Measurements from ENCODE around the gene ASMTL. TPM values are rescaled to one million over a fixed set of nuclear protein-coding genes. Genes with fewer than 3 reads are reported as not detected.
"Not testable (repeated sequence)": the region's sequence is repeated elsewhere in the genome, so short reads cannot be mapped to it uniquely, and the experiment has no call there.

Gene ASMTL
- polyA plus RNA-seq, 4 donors: 24.8 to 46.4 (median 40.4) TPM

DNA sequence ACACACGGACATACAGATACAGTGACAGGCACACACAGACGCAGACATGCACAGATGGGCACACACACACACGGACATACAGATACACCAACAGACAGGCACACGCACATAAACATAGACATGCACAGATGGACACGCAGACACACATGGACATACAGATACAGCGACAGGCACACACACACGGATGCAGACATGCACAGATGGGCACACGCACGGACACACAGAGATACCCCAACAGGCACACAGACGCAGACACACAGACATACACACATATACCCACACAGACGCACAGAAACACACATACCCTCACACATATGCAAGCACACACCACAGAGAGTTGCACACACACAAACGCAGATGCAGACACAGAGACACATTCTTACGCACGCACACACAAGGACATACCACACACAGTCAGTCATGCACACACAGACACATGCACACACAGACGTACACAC is 36.4 kb downstream of the ASMTL start:
- no peak for DNase-seq (ENCODE audit: low read depth in 4 of 4, low spot score in 3 of 4)

DNA sequence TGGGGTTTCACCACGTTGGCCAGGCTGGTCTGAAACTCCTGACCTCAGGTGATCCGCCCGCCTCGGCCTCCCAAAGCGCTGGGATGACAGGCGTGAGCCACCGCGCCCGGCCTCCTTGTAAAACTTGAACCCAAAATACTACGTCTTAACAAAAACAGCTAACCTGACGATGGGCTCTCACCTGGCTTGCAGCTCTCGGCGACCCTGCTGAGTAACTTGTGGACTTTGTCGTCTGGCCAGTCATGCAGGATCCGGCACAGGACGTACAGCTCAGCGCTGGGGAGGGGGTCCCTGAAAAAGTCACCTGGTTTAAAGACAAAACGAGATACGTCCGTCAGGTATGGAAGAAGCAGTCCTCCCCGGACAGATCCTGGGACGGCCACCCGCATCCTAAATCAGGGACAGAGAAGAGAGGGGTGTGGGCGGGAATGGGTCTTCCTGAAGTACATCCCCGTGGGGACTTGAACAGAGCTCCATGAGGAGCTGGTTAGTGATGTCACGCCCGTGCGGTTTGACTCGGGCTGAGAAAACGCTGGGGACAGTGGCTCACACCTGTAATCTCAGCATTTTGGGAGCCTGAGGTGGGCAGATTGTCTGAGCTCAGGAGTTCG is 40.1 kb downstream of the ASMTL start:
- DNase-seq (ENCODE audit: low read depth in 4 of 4, low spot score in 3 of 4): no peak

DNA sequence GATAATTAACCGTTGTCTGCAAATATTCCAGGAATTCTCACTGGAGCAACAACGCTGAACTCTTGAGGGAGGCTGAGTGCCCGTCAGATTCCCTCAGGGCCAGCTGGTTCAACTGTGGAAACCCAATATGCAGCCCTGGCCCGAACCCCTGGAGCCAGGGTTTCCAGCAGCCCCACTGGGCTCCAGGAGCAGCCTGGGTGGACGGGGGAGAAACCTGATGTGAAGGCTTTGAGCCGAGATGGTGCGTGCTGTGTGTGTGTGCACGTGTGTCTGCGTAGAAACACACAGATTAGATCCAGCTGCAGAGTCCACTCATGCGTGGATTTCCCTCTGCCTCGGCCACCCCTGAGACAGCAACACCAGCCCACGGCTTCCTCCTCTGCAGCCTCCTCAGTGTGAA is 41.4 kb downstream of the ASMTL start:
- DNase-seq (ENCODE audit: low read depth in 4 of 4, low spot score in 3 of 4): peak in 3 of 4 donors; percentile 25 to 35 (median 28)

DNA sequence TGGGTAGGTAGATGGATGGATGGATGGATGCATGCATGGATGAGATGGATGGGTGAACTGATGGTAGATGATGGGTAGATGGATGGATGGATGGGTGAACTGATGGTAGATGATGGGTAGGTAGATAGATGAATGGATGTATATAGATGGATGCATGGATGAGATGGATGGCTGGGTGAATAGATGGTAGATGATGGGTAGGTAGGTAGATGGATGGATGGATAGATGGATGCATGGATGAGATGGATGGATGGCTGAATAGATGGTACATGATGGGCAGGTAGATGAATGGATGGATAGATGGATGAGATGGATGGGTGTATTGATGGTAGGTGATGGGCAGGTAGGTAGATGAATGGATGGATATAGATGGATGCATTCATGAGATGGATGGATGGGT is 45.7 kb downstream of the ASMTL start:
- no peak for DNase-seq (ENCODE audit: low read depth in 4 of 4, low spot score in 3 of 4)

DNA sequence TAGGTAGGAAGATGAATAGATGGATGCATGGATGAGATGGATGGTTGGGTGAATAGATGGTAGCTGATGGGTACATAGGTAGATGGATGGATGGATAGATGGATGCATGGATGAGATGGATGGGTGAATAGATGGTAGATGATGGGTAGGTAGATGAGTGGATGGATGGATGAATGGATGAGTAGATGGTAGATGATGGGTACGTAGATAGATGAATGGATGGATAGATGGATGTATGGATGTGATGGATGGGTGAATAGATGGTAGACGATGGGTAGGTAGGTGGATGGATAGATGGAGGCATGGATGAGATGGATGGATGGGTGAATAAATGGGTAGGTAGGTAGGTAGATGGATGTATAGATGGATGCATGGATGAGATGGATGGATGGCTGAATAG is 46.9 kb downstream of the ASMTL start:
- DNase-seq (ENCODE audit: low read depth in 4 of 4, low spot score in 3 of 4): not testable (repeated sequence)

DNA sequence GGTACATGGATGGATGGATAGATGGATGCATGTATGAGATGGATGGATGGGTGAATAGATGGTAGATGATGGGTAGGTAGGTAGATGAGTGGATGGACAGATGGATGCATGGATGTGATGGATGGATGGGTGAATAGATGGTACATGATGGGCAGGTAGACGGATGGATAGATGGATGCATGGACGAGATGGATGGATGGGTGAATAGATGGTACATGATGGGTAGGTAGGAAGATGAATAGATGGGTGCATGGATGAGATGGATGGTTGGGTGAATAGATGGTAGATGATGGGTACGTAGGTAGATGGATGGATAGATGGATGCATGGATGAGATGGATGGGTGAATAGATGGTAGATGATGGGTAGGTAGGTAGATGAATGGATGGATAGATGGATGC is 48.8 kb downstream of the ASMTL start:
- DNase-seq (ENCODE audit: low read depth in 4 of 4, low spot score in 3 of 4): not testable (repeated sequence)

DNA sequence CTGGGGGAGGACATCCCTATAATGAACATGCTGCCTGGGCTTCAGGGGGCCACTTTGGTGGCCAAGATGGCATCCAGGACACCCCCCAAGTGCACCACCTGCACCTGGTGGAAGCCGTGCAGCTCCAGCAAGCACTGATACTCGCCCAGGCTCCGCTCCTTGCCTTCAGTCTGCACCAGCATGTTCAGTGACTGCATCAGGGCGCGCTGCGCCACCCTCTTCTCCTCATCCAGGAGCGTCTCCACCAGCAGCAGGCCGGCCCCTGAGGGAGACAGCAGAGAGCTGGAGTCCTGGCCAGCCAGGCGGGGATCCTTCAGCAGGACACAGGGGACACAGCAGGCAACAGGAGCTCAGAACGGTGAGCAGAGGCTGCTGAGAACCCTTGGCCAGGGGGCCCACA is 49.5 kb downstream of the ASMTL start:
- DNase-seq (ENCODE audit: low read depth in 4 of 4, low spot score in 3 of 4): no peak

DNA sequence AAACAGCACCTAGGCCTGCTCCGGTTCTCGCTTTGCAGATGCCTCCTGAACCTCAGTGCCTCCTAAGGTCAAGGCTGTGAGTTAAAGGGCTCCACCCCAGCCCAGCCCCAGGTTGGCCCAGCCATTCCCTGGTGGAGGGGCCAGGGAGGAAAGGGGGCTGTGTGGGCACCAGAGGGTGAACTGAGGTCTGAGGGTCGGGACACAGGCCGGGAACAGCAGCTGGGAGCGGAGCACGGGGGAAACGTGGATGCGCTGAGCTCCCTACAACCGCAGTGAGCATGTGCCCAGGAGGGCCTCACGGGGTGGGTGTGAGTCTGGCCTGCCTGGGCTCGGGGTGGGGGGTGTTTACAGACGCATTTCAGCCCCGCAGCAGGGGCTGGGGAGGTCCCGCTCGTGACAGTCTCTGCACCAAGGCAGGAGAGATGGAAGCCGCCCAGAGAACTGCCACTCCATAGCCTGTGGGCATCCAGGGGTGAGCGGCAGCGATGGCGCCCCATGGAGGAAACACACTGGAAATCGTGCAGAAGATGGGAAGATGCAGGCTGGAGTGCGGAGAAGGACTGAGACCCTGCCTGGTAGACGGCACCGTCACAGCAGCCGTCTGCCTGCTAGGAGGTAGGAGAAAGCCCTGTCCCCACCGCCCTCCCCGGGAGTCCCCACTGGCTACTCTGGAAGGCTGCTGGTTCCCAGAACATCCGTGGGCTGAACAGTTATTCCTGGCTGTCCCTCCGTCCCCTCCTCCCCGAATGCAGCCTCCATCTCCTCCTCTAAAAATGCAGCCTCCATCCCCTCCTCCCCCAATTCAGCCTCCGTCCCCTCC is 50.9 kb downstream of the ASMTL start:
- no peak for DNase-seq (ENCODE audit: low read depth in 4 of 4, low spot score in 3 of 4)

DNA sequence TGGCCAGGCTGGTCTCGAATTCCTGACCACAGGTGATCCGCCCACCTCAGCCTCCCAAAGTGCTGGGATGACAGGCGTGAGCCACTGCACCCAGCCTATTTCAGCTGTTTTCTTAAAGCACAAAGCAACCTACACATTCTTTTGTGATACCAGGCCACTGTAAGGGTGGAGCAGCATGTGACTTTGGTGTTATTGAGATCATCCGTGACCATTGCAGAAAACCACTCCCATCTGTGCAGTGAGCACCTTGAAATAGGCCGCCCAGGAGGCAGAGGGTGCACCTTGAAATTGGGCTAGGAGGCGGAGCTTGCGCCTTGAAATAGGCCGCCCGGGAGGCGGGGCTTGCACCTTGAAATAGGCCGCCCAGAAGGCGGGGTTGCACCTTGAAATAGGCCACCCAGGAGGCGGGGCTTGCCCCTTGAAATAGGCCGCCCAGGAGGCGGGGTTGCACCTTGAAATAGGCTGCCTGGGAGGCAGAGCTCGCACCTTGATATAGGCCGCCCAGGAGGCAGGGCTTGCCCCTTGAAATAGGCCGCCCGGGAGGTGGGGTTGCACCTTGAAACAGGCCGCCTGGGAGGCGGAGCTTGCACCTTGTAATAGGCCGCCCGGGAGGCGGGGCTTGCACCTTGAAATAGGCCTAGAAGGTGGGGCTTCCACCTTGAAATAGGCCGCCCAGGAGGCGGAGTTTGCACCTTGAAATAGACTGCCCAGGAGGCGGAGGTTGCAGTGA is 51.8 kb downstream of the ASMTL start:
- DNase-seq (ENCODE audit: low read depth in 4 of 4, low spot score in 3 of 4): no peak

DNA sequence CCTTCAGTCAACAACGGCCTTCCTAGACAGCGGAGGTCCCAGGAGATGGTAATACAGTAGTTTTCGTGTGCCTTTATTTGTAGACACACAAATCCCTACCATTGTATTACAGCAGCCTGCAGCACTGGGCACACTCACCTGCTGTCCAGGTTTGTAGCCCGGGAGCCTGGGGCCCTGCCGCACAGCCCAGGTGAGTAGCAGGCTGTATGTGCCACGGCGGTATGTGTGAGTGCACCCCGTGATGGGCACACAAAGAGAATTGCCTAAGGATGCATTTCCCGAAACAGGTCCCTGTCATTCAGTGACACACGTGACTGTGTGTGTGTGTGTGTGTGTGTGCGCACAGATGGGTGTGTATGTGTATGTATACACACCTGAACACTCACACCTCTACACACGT is 52.7 kb downstream of the ASMTL start:
- DNase-seq (ENCODE audit: low read depth in 4 of 4, low spot score in 3 of 4): no peak

DNA sequence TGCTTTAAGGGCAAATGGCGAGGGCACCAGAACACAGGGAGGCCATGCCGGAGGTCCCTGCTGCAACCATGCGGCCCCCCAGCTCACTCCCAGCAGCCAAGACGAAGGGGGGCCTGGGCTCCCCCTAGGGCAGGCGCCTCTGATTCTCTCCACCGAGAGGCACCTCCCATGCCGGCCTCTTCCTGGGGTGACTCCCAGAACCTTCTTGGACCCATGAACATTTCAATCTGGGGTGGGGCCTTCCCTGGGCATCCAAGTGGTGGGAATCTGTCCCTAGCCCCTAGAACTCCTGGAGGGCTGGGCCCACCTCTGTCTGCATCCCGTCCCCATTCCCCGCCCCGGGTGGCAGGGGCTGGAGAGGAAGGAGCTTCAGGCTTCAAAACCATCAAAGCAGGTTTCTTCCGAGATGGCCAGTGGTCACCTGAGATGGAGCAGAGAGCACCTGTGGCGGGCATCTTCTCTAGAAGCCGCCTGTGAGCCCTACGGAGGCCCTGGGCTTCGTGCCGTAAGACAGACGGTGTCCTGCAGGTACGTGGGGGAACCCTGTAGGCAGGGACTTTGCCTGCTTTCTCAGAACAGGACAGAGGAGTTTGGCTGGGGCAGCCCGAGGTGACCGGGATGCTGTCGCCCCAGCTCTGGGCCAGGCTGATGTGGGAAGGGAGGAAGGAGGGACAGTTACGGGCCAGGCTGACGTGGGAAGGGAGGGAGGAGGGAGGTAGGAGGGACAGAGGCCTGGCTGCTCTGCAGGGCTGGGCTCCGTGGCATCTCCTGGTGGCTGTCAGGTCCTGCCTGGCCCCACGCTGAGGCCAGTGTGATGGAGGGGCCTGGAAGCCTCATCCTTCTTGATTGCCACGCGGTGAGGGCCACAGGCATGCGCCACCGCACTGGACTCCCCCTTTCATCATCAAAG is 54.0 kb downstream of the ASMTL start:
- no peak for DNase-seq (ENCODE audit: low read depth in 4 of 4, low spot score in 3 of 4)

DNA sequence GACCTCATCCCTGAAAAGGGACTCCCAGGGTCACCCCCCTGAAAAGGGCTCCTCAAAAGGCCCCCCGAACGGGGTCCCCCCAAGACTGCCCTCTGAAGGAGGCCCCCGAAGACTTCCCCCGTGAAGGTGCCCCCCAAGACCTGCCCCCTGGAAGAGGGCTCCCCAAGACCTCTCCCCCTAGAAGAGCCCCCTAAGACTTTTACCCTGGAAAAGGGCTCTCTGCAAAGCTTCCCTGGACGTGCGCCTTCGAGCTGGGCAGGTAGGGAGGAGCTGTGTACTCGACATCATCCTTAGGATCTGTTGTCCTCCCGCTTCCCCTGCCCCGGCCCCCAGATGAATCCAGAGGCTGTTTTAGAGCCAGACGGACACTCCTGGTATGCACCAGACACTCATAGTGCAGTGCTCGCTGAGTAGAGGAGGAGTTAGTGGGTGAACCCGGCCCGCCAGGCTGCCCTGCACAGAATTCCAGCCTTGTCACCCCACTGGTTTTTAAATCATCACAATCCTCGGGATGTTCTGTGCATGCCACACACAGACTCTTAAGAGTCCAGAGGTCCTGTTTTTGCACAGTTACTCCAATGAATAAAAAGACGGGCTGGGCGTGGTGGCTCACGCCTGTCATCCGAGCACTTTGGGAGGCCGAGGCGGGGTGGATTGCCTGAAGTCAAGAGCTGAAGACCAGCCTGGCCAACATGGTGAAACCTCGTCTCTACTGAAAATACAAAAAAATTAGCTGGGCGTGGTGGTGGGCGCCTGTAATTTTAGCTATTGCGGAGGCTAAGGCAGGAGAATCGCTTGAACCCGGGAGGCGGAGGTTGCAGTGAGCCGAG is 55.1 kb downstream of the ASMTL start:
- DNase-seq (ENCODE audit: low read depth in 4 of 4, low spot score in 3 of 4): no peak

DNA sequence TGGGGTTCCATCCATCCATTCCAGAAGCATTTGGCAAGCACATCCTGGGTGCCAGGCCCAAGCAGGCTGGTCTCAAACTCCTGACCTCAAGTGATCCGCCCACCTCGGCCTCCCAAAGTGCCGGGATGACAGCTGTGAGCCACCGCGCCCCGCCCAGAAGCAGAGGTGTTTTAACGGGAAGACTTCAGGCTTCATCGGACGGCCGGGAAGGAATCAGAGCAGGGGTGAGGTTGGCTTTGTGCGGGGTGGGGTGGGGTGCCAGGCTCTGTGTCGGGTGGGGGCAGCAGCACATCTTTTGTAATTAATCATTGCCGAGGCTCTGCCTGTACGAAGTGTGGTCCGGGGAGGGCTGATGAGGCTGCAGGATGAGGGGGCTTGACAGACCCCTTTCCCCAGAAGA is 55.7 kb downstream of the ASMTL start:
- no peak for DNase-seq (ENCODE audit: low read depth in 4 of 4, low spot score in 3 of 4)

DNA sequence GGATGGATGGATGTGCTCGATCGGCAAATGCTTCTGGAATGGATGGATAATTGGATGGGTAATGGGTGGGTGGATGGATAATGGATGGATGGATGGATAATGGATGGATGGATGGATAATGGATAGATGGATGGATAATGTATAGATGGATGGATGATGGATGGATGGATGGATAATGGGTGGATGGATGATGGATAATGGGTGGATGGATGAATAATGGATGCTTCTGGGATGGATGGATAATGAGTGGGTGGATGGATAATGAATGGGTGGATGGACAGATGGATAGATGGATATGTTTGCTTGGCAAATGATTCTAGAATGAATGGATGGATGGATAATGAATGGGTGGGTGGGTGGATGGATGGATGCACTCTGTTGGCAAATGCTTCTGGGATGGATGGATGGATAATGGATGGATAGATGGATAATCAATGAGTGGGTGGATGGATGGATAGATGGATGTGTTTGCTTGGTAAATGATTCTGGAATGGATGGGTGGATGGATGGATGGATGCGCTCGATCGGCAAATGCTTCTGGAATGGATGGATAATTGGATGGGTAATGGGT is 57.0 kb downstream of the ASMTL start:
- no peak for DNase-seq (ENCODE audit: low read depth in 4 of 4, low spot score in 3 of 4)

DNA sequence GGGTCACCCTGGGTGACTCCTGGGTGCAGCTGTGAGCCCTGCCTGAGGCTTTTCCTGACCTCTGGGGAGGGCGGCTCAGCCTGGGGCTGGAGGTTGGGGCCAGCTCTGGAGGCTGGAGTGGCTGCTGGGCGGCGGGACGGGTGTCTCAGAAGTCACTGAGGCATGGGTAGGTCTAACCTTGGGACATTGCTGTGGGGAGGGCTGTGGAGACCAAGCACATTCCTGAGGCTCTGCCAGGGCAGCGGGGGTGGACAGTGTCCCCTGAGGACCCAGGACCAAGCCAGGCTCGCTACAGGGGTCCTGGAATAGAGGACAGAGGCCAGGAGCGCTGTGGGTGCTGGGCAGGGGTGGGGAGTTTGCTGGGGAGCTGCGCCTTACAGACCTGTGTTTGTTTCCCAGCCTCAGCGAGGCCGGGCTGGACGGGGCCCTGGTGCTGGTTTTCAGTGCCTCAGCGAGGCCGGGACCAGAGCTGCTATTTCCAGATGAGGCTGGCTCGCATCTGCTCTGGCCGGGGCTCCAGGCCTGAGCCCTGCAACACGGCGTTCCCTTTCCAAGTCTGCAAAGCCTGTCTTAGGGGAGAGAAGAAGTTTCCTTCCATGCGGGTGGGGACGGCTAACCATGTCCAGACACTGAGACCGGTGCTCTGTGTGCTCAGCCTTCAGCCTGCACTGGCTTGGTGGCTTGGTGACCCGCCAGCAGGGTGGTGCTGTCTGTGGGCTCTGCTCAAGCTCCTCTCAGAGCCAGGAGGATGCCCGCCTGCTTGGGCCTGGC is 57.8 kb downstream of the ASMTL start:
- no peak for DNase-seq (ENCODE audit: low read depth in 4 of 4, low spot score in 3 of 4)

DNA sequence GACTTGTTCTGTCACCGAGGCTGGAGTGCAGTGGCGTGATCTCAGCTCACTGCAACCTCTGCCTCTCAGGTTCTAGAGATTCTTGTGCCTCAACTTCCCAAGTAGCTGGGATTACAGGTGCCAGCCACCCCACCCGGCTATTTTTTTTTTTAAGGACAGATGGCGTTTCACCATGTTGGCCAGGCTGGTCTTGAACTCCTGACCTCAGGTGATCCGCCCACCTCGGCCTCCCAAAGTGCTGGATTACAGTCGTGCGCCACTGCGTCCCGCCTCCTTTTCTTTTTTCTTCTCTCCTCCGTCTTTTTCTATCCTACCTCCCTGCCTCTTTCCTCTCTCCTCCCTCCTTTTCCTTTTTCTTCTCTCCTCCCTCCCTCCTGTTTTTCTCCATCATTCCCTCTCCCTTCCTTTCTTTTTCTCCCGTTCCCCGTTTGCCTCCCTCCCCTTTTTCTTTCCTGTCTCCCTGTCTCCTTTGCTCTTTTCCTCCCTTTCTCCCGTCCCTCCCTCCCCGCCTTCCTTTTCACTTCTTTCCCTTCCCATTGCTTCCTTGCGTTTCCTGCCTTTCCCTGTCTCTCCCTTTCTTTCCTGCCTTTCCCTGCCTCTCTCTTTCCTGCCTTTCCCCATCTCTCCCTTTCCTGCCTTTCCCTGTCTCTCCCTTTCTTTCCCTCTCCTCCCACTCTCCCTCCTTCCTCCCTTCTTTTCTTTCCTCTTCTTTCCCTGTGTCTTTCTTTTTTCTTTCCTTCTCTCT is 58.7 kb downstream of the ASMTL start:
- no peak for DNase-seq (ENCODE audit: low read depth in 4 of 4, low spot score in 3 of 4)

DNA sequence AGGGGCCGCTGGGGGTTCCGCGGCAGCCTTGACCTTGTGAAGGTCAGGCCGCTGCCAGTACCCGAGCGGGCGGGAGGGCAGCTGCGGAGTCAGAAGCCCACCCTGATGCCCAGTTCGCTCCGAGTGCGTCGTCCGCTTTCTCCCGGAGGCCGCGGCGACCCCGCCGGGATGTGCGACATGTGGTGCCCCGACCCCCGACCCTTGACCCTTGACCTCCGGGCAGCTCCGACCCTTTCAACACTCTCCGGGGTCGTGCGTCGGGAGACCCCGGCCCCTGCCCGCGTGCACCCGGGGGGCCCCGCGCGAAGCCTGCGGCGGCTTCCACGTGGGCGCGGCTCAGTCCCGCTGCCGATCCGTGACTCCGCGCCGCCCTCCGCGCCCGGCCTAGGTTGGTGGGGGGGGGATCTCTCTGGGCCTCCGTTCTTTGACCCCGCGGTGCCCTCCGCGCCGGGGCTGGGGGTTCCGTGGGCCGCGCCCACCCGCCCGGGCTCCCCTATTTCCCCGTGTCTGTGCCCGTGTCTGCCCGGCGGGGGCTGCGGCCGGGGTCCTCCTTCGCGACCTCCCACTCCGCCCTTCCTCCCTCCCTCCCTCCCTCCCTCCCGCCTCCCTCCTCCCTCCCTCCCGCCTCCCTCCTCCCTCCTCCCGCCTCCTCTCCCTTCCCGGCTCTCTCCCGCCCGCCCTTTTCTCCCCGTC is 60.2 kb downstream of the ASMTL start:
- DNase-seq (ENCODE audit: low read depth in 4 of 4, low spot score in 3 of 4): peak; percentile 46 to 65 (median 60)
